HepG2 (cell line): ENCODE data around the gene NUBP1.

Source experiments
- BCL6 ChIP-seq: IDR thresholded peaks from 2 replicates; pipeline ENCODE4 v1.6.1; 2016; ENCODE audit warnings: missing genetic modification reagents, missing compliant biosample characterization
- CEBPB ChIP-seq: IDR thresholded peaks from 2 replicates; pipeline ENCODE4 v1.6.1; 2011; ENCODE audit warnings: low read depth, low read length, improper control_type of control experiment, borderline replicate concordance
- ELF3 ChIP-seq: IDR thresholded peaks from 2 replicates; pipeline ENCODE4 v1.6.1; 2016; ENCODE audit warnings: missing genetic modification reagents, missing compliant biosample characterization
- HOXD1 ChIP-seq: sonication (generic); formaldehyde crosslinking; IDR thresholded peaks from 2 replicates; pipeline ENCODE4 v1.5.0; 2020; ENCODE audit warnings: missing genetic modification reagents
- POLR2A ChIP-seq, 2 experiments: IDR thresholded peaks; 2 replicates each; pipeline ENCODE4 v1.6.1; 2011; ENCODE audit warnings: low read depth in 2 of 2, low read length in 2 of 2, mild to moderate bottlenecking in 1 of 2, moderate library complexity in 1 of 2; ENCODE audit not compliant: insufficient read depth in 1 of 2
- POLR2AphosphoS5 ChIP-seq: IDR thresholded peaks from 2 replicates; pipeline ENCODE4 v1.6.1; 2012; ENCODE audit warnings: low read depth, low read length
- TAF15 ChIP-seq: fragments of 200-400 bp; formaldehyde crosslinking; IDR thresholded peaks from one replicate; pipeline ENCODE4 v1.6.1; 2018; ENCODE audit warnings: mild to moderate bottlenecking, low read depth, low read length; ENCODE audit not compliant: poor library complexity, severe bottlenecking
- ZNF24 ChIP-seq: fragments of 450-650 bp; IDR thresholded peaks from 2 replicates; pipeline ENCODE4 v1.6.1; 2017; ENCODE audit warnings: antibody characterized with exemption, mild to moderate bottlenecking
- ZNF546 ChIP-seq: sonication (generic); formaldehyde crosslinking; conservative IDR thresholded peaks from 2 replicates; pipeline ENCODE4 v1.8.1; 2023; ENCODE audit warnings: mild to moderate bottlenecking, missing genetic modification reagents
- TF ChIP-seq, protein P1 (sequence below): sonication (generic); formaldehyde crosslinking; IDR thresholded peaks from 2 replicates; pipeline ENCODE4 v1.4.0; 2020; ENCODE audit warnings: missing genetic modification reagents
- TF ChIP-seq, protein P2 (sequence below): sonication (generic); formaldehyde crosslinking; IDR thresholded peaks from 2 replicates; pipeline ENCODE4 v1.5.0; 2020; ENCODE audit warnings: mild to moderate bottlenecking, missing genetic modification reagents, moderate library complexity
- TF ChIP-seq, protein P3 (sequence below): sonication (generic); formaldehyde crosslinking; IDR thresholded peaks from 2 replicates; pipeline ENCODE4 v1.9.0; 2021; ENCODE audit warnings: mild to moderate bottlenecking, missing genetic modification reagents
- TF ChIP-seq, protein P4 (sequence below), 2 experiments: sonication (generic) in 1 of 2; formaldehyde crosslinking in 1 of 2; IDR thresholded peaks; 2 replicates each; pipeline versions ENCODE4 v1.5.1 to v1.6.1; 2011 to 2020; ENCODE audit warnings: borderline replicate concordance in 1 of 2, low read depth in 1 of 2, low read length in 1 of 2, mild to moderate bottlenecking in 1 of 2, missing genetic modification reagents in 1 of 2, moderate library complexity in 1 of 2

DNA sequence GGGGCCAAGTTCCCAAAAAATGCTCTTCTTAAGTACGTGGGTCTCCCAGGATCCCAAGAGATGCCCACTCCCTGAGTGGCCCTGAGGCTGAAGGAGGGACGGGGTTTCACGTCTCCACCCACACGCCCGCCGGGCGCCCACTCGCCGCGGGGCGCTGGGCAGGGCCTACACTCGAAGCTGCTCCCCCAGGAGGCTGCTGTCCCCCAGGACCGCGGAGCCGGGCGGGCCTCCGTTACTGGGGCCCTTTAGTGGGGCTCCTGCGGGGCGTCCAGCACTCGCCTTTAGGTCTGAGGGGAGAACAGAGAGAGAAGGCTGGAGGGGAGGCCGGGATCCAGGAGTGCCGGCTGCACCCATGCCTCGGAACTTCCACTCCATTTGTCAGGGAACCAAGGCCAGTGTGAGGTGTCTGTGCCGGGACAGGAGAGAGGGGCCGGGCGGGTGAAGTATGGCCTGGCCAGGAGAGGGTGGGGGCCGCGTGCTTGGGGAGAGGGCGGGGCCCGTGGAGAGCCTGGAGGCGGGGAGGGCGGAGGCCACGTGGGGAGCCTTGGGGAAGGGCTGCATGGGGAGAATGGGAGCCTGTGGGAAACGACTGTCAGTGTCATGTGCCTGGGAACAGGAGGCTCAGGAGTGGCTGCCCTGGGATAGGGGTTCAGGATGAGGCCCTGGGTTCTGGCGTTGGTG is 18.8 kb downstream of the NUBP1 start:
- no peak for TF ChIP-seq CEBPB
- TF ChIP-seq, protein P1, sequence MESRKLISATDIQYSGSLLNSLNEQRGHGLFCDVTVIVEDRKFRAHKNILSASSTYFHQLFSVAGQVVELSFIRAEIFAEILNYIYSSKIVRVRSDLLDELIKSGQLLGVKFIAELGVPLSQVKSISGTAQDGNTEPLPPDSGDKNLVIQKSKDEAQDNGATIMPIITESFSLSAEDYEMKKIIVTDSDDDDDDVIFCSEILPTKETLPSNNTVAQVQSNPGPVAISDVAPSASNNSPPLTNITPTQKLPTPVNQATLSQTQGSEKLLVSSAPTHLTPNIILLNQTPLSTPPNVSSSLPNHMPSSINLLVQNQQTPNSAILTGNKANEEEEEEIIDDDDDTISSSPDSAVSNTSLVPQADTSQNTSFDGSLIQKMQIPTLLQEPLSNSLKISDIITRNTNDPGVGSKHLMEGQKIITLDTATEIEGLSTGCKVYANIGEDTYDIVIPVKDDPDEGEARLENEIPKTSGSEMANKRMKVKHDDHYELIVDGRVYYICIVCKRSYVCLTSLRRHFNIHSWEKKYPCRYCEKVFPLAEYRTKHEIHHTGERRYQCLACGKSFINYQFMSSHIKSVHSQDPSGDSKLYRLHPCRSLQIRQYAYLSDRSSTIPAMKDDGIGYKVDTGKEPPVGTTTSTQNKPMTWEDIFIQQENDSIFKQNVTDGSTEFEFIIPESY (CRISPR knock-in tag): no peak
- no peak for TF ChIP-seq ZNF24
- no peak for TF ChIP-seq HOXD1 (CRISPR knock-in tag)
- TF ChIP-seq, protein P2, sequence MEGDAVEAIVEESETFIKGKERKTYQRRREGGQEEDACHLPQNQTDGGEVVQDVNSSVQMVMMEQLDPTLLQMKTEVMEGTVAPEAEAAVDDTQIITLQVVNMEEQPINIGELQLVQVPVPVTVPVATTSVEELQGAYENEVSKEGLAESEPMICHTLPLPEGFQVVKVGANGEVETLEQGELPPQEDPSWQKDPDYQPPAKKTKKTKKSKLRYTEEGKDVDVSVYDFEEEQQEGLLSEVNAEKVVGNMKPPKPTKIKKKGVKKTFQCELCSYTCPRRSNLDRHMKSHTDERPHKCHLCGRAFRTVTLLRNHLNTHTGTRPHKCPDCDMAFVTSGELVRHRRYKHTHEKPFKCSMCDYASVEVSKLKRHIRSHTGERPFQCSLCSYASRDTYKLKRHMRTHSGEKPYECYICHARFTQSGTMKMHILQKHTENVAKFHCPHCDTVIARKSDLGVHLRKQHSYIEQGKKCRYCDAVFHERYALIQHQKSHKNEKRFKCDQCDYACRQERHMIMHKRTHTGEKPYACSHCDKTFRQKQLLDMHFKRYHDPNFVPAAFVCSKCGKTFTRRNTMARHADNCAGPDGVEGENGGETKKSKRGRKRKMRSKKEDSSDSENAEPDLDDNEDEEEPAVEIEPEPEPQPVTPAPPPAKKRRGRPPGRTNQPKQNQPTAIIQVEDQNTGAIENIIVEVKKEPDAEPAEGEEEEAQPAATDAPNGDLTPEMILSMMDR (CRISPR knock-in tag): no peak
- TF ChIP-seq, protein P3, sequence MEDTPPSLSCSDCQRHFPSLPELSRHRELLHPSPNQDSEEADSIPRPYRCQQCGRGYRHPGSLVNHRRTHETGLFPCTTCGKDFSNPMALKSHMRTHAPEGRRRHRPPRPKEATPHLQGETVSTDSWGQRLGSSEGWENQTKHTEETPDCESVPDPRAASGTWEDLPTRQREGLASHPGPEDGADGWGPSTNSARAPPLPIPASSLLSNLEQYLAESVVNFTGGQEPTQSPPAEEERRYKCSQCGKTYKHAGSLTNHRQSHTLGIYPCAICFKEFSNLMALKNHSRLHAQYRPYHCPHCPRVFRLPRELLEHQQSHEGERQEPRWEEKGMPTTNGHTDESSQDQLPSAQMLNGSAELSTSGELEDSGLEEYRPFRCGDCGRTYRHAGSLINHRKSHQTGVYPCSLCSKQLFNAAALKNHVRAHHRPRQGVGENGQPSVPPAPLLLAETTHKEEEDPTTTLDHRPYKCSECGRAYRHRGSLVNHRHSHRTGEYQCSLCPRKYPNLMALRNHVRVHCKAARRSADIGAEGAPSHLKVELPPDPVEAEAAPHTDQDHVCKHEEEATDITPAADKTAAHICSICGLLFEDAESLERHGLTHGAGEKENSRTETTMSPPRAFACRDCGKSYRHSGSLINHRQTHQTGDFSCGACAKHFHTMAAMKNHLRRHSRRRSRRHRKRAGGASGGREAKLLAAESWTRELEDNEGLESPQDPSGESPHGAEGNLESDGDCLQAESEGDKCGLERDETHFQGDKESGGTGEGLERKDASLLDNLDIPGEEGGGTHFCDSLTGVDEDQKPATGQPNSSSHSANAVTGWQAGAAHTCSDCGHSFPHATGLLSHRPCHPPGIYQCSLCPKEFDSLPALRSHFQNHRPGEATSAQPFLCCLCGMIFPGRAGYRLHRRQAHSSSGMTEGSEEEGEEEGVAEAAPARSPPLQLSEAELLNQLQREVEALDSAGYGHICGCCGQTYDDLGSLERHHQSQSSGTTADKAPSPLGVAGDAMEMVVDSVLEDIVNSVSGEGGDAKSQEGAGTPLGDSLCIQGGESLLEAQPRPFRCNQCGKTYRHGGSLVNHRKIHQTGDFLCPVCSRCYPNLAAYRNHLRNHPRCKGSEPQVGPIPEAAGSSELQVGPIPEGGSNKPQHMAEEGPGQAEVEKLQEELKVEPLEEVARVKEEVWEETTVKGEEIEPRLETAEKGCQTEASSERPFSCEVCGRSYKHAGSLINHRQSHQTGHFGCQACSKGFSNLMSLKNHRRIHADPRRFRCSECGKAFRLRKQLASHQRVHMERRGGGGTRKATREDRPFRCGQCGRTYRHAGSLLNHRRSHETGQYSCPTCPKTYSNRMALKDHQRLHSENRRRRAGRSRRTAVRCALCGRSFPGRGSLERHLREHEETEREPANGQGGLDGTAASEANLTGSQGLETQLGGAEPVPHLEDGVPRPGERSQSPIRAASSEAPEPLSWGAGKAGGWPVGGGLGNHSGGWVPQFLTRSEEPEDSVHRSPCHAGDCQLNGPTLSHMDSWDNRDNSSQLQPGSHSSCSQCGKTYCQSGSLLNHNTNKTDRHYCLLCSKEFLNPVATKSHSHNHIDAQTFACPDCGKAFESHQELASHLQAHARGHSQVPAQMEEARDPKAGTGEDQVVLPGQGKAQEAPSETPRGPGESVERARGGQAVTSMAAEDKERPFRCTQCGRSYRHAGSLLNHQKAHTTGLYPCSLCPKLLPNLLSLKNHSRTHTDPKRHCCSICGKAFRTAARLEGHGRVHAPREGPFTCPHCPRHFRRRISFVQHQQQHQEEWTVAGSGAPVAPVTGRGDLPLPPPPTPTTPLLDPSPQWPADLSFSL: no peak
- TF ChIP-seq ZNF546 (CRISPR knock-in tag): no peak
- no peak for TF ChIP-seq ELF3 (CRISPR knock-in tag)
- no peak for TF ChIP-seq POLR2AphosphoS5
- TF ChIP-seq, protein P4, sequence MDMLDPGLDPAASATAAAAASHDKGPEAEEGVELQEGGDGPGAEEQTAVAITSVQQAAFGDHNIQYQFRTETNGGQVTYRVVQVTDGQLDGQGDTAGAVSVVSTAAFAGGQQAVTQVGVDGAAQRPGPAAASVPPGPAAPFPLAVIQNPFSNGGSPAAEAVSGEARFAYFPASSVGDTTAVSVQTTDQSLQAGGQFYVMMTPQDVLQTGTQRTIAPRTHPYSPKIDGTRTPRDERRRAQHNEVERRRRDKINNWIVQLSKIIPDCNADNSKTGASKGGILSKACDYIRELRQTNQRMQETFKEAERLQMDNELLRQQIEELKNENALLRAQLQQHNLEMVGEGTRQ (IDR thresholded peaks at IDR 0.05; ENCODE audit: low read depth, low read length): no peak
- TF ChIP-seq, protein P4 (CRISPR knock-in tag; IDR thresholded peaks at IDR 0.05; ENCODE audit: borderline replicate concordance): no peak
- no peak for TF ChIP-seq POLR2A (IDR thresholded peaks at IDR 0.05; ENCODE audit: insufficient read depth in 1 of 2, low read depth in 2 of 2, low read length in 2 of 2)
- no peak for TF ChIP-seq TAF15
- TF ChIP-seq BCL6 (CRISPR knock-in tag): no peak
